ENCODE measurements around the gene DPP9.

DNA sequence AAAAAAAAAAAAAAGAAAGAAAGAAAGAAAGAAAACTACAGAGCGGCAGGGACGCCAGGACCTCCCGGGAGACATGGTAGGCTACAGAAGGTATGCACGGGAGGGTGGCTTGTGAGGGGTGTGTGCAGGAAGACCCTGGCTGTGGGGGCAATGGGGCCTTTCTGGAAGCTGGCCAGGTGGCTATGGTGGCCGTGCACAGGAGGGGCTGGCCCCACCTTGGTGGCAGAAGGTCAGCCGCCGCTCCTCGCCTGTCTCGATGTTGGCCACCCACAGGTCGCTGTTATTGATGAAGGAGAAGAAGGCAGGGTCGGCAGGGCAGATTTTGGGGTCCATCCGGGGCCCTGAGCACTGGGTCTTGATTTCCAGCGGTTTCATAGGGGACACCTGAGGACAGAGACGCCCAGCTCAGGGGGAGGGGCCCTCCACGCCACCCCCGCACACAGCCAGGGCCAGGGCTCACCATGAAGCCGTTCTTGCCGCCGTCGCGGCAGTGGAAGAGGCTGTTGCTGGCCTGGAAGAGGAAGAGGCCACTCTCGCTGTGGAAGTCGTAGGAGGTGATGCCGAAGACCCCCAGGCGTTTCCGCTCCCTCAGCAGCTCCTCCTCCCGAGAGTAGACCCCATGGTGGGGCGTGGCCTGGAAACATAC, 19.8 kb downstream of the DPP9 start:
- TF ChIP-seq, protein P1, sequence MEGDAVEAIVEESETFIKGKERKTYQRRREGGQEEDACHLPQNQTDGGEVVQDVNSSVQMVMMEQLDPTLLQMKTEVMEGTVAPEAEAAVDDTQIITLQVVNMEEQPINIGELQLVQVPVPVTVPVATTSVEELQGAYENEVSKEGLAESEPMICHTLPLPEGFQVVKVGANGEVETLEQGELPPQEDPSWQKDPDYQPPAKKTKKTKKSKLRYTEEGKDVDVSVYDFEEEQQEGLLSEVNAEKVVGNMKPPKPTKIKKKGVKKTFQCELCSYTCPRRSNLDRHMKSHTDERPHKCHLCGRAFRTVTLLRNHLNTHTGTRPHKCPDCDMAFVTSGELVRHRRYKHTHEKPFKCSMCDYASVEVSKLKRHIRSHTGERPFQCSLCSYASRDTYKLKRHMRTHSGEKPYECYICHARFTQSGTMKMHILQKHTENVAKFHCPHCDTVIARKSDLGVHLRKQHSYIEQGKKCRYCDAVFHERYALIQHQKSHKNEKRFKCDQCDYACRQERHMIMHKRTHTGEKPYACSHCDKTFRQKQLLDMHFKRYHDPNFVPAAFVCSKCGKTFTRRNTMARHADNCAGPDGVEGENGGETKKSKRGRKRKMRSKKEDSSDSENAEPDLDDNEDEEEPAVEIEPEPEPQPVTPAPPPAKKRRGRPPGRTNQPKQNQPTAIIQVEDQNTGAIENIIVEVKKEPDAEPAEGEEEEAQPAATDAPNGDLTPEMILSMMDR (IDR thresholded peaks at IDR 0.05): no peak
- no peak for TF ChIP-seq EP300 (IDR thresholded peaks at IDR 0.05)
